Naive B cell (primary cell): ENCODE measurements around the gene FYN. TPM values are rescaled to one million over a fixed set of nuclear protein-coding genes. Genes with fewer than 3 reads are reported as not detected.

ENCODE experiments used
- ATAC-seq, 2 donors: fragments of 150-1000 bp; cut with Tn5 transposase; 2 replicates each; pipeline ENCODE4 v1.10.0; 2021; ENCODE audit warnings: low read depth in 2 of 2, mild to moderate bottlenecking in 2 of 2, moderate library complexity in 2 of 2
- DNase-seq: peaks from one replicate; pipeline ENCODE4 v3.0.0; 2022
- H3K27ac Mint-ChIP-seq, 6 donors: one replicate each; pipeline ENCODE4 v1.8.0; 2020 to 2022; ENCODE audit warnings: mild to moderate bottlenecking in 6 of 6, mixed read lengths in 6 of 6, moderate library complexity in 5 of 6, inconsistent platforms in 2 of 6
- H3K27me3 Mint-ChIP-seq, 3 donors: one replicate each; pipeline ENCODE4 v1.8.0; 2021 to 2022; ENCODE audit warnings: mixed read lengths in 3 of 3, mild to moderate bottlenecking in 1 of 3
- H3K36me3 Mint-ChIP-seq, 2 donors: one replicate each; pipeline ENCODE4 v1.8.0; 2020 to 2022; ENCODE audit warnings: mixed read lengths in 2 of 2, inconsistent platforms in 1 of 2, mild to moderate bottlenecking in 1 of 2
- H3K4me1 Mint-ChIP-seq, 3 donors: one replicate each; pipeline ENCODE4 v1.8.0; 2020 to 2022; ENCODE audit warnings: mixed read lengths in 3 of 3, inconsistent platforms in 1 of 3, mild to moderate bottlenecking in 1 of 3, moderate library complexity in 1 of 3
- H3K4me3 Mint-ChIP-seq, 8 donors: one replicate each; pipeline ENCODE4 v1.8.0; 2020 to 2022; ENCODE audit warnings: mild to moderate bottlenecking in 8 of 8, mixed read lengths in 8 of 8, moderate library complexity in 8 of 8, inconsistent platforms in 2 of 8
- H3K9me3 Mint-ChIP-seq, 7 donors: one replicate each; pipeline ENCODE4 v1.8.0; 2020 to 2022; ENCODE audit warnings: mixed read lengths in 7 of 7, mild to moderate bottlenecking in 5 of 7, inconsistent platforms in 2 of 7, moderate library complexity in 1 of 7
- polyA plus RNA-seq, 6 donors: library from polyadenylated mRNA; unstranded; fragments of 300-500 nt; fragmentation: Illumina TruSeq; gene quantifications; one replicate each; pipeline ENCODE4 v1.2.3, GENCODE V29; 2021; ENCODE audit warnings: low read depth in 6 of 6

FYN gene
- polyA plus RNA-seq, 6 donors from 2014 or later, result 53.1 to 94.5 (median 78.7) TPM

DNA sequence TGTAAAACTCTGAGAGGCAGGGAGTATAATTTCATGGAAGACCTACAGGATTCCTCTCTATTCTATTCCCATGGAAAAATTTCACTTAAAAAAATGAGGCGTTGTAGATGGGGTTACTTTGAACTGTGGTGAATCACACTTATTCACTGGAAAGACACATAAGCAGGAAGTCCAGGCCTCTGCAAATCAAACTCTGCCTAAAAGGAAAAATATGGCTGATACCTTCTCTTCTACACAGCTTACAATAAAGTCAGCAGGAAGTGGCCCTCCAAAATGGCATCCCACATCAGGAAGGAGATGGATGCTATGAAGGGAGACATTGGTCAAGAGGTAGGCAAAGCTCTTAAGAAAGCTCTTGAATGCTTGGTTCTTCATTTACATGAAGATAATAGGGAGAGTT lies 115.9 kb downstream of the FYN start:
- H3K4me1 Mint-ChIP-seq, result peaks cover 37 to 61% (median 59%) of the 10 kb centered on the region in 3 donors
- no peaks in the 10 kb centered on the region for H3K27me3 Mint-ChIP-seq
- H3K4me3 Mint-ChIP-seq, result no peak overlapping the region
- H3K9me3 Mint-ChIP-seq, result peaks cover 0 to 2% (median 0%) of the 10 kb centered on the region in 7 donors
- DNase-seq (no peak), ATAC-seq (no peak)
- peak overlapping the region in 3 of 6 donors; percentile 9 to 32 (median 28) for H3K27ac Mint-ChIP-seq
- peaks cover 16 to 31% of the 10 kb centered on the region in 2 donors for H3K36me3 Mint-ChIP-seq

DNA sequence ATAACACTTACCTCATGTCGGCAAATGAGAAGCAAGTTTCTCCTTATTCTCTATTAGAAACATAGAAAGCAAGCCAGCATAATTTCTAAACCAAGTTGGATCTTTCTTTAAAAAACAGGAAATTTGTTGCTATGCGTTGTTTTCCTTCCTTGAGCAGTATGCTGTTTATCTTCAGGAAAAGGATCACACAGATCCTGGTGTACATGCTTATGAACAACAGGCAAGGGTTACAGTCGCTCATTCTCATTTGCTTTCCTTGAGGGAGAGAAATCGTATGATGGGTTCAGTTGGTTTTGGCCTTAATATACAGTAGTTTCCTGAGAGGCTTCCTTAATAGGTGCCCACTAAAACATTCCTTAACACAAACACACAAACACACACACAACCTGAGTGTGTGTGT lies 118.8 kb downstream of the FYN start:
- ATAC-seq, result no peak
- Mint-ChIP-seq H3K36me3 (peaks cover 17 to 24% of the 10 kb centered on the region in 2 donors), H3K27ac (peak overlapping the region in 3 of 6 donors; percentile 26 to 53 (median 36)), H3K9me3 (peaks cover 0 to 4% (median 0%) of the 10 kb centered on the region in 7 donors), H3K4me3 (no peak overlapping the region), H3K27me3 (no peaks in the 10 kb centered on the region), H3K4me1 (peaks cover 44 to 61% (median 57%) of the 10 kb centered on the region in 3 donors)
- no peak for DNase-seq

DNA sequence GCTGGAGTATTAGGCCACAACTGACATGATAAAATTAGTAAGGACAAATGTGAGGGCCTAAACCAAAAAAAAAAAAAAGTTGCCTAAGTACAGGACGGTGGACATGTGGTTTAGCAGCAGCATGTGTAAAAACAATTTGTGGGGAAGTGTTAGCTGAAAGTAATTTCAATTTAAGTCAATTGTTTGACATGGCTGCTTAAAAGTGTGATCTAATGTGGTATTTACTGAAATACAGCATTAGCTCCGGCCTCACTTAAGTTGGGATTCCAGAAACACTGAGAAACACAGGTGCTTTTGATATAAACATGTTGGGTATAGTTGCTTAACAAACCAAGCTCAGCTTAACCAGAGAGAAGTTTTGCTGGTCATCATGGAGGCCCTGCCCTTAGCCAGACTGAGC lies 119.7 kb downstream of the FYN start:
- Mint-ChIP-seq H3K4me3 (peak overlapping the region in 2 of 8 donors; percentile 2 to 28), H3K4me1 (peaks cover 52 to 59% (median 55%) of the 10 kb centered on the region in 3 donors), H3K27me3 (no peaks in the 10 kb centered on the region), H3K36me3 (peaks cover 8 to 17% of the 10 kb centered on the region in 2 donors), H3K27ac (peak overlapping the region in 5 of 6 donors; percentile 49 to 95 (median 68)), H3K9me3 (peaks cover 0 to 4% (median 0%) of the 10 kb centered on the region in 7 donors)
- ATAC-seq (no peak), DNase-seq (no peak)

DNA sequence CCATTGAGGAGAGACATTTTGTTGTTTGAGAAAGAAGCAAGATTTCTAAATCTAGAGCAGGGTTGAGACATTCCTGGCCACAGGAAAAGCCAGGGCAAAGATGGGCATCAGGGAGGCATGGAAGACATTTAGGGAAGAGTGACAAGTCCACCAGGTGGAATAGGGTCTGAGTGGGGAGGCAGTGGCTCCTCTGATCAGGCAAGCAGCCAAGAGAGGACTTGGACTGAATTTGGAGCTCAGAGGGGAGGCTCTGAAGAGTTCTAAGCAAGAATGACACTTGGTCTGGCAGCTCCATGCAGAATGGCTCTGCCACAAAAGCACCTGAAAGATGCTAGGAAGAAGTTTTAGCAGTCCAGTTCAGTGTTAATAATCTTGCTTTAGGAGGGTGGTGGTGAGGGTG lies 120.8 kb downstream of the FYN start:
- H3K36me3 Mint-ChIP-seq, result peaks cover 8 to 9% of the 10 kb centered on the region in 2 donors
- ATAC-seq, result no peak

DNA sequence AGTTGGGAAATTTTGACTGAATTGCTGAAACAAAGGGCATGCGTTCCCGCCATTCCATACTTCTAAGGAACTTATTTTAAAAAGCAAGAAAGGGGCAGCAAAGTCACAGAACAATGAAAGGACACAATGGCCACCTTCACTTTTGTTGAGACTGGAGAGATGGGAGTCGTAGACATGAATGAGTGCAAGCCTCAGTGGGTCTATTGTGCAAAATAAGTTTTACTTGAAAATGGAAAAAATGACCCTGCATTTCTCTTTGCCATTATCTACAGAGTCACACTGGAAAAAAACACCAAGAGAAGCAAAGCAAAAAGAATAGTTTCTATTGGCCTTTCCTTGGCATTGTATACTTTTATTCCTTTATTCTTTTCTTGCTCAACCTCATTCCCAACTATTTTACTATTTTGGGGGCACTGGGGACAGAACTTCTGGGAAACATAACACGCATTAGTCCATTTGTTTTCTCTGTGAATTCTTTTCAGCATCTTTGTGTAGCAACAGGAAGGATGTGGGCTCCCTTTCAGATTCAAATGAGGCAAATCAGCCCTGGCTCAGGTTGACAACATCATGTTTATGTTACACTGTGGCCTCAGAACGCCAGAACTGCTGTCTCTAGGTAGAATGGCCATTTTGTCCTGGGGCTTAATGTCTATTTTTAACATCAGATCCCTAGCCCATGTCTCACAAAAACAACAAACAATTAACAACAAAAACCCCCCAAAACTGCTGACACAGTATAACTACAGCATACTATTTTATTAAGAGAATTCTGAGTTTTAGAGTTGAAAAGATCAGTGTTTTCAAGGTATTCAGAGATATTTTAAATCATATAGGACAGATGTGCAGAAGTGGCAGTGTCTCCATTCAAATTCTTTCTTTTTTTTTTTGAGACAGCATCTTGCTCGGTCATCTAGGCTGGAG lies 122.2 kb downstream of the FYN start:
- peak overlapping the region in 5 of 6 donors; percentile 79 to 95 (median 91) for H3K27ac Mint-ChIP-seq
- H3K9me3 Mint-ChIP-seq, result peaks cover 0 to 4% (median 0%) of the 10 kb centered on the region in 7 donors
- DNase-seq (peak; percentile 31), ATAC-seq (peak; percentile 66 to 67)
- H3K36me3 Mint-ChIP-seq, result peaks cover 8 to 9% of the 10 kb centered on the region in 2 donors
- peak overlapping the region; percentile 47 to 84 (median 64) for H3K4me3 Mint-ChIP-seq
- peaks cover 74 to 78% (median 78%) of the 10 kb centered on the region in 3 donors for H3K4me1 Mint-ChIP-seq
- no peaks in the 10 kb centered on the region for H3K27me3 Mint-ChIP-seq

More for the DNA sequence above, 120.8 kb downstream of the FYN start:
- Mint-ChIP-seq H3K27ac (peak overlapping the region in 5 of 6 donors; percentile 14 to 95 (median 90)), H3K27me3 (no peaks in the 10 kb centered on the region), H3K4me1 (peaks cover 63 to 69% (median 66%) of the 10 kb centered on the region in 3 donors), H3K4me3 (peak overlapping the region in 3 of 8 donors; percentile 14 to 63 (median 19)), H3K9me3 (peaks cover 0 to 4% (median 0%) of the 10 kb centered on the region in 7 donors)
- DNase-seq, result no peak

DNA sequence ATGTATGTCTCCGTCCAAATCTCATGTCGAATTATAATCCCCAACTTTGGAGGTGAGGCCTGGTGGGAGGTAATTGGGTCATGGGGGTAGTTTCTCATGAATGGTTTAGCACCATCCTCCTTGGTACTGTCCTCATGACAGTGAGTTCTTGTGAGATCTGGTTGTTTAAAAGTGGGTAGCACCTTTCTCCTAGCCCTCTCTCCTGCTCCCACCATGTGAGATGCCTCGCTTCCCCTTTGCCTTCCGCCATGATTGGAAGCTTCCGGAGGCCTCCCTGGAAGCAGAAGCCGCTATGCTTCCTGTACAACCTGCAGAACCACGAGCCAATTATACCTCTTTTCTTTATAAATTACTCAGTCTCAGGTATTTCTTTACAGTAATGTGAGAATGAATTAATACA lies 123.1 kb downstream of the FYN start:
- Mint-ChIP-seq H3K27ac (peak overlapping the region in 4 of 6 donors; percentile 48 to 95 (median 66)), H3K9me3 (peaks cover 0 to 4% (median 0%) of the 10 kb centered on the region in 7 donors), H3K4me1 (peaks cover 79 to 87% (median 82%) of the 10 kb centered on the region in 3 donors), H3K36me3 (peaks cover 8% of the 10 kb centered on the region in 2 donors), H3K27me3 (no peaks in the 10 kb centered on the region), H3K4me3 (peak overlapping the region in 5 of 8 donors; percentile 32 to 84 (median 74))
- ATAC-seq (no peak), DNase-seq (no peak)

DNA sequence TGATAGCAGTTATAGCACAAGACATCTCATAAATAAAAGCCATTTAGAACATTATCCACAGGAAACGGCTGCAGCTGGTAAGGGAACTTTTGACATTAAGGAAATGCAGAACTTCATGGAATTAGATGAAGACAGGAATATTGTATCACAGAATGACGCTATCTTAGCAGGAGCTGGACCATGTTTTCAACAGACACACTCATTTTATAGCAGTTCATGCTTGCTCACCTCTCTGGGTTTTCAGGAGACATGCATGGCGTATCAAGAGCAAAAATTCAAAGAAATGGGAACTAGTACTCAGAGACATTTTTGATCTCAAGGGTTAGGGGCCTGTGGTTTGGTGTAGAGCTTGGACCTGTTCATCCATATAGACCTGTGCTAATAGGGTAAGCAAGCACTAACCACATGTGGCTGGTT lies 125.0 kb downstream of the FYN start:
- H3K36me3 Mint-ChIP-seq, result peaks cover under 1 to 8% of the 10 kb centered on the region in 2 donors
- peak; percentile 96 for ATAC-seq
- peaks cover 72 to 77% (median 73%) of the 10 kb centered on the region in 3 donors for H3K4me1 Mint-ChIP-seq
- H3K9me3 Mint-ChIP-seq, result peaks cover 0 to 4% (median 0%) of the 10 kb centered on the region in 7 donors
- DNase-seq, result peak; percentile 73
- H3K27me3 Mint-ChIP-seq, result no peaks in the 10 kb centered on the region
- peak overlapping the region in 7 of 8 donors; percentile 1 to 73 (median 49) for H3K4me3 Mint-ChIP-seq
- H3K27ac Mint-ChIP-seq, result peak overlapping the region in 4 of 6 donors; percentile 36 to 62 (median 46)

DNA sequence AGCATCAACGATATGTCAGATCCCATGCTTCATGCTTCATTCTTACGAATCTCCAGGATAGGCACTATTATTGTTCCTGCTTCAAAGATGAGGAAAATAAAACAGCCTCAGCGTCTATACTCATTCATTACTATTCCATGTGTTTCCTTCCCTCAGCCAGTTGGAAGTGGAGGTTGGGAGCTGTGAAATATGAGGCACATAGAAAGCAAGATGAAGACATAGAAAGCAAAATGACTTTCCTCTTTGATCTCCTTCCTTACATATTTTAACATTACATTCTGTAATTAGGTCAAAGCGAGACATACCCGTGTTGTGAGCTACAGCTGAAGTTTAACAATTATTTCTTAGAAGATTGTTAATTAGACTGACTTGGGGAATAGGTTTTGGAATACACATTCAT lies 125.4 kb downstream of the FYN start:
- Mint-ChIP-seq H3K36me3 (peaks cover 0 to 8% of the 10 kb centered on the region in 2 donors), H3K4me1 (peaks cover 68 to 73% (median 69%) of the 10 kb centered on the region in 3 donors)

DNA sequence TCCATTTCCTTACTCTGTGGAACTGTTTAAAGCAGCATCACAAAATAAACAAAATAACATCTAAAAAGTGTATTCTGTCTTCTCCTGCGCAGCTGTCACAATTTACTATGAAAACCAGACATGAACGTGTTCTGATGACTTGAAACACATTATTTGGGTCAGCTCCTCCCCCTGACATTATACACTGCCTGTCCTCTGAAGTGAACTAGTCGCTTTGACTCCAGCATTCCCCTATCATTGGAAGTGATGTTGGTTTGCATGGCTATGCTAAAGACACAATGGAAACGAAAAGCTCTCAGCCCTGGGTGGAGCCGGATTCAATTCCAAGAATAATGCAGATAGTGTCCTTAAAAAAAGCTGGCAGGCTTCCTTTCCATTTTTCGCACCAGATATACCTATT lies 125.9 kb downstream of the FYN start:
- DNase-seq, result no peak
- ATAC-seq, result no peak
- Mint-ChIP-seq H3K27ac (peak overlapping the region in 1 of 6 donors; percentile 47), H3K4me3 (peak overlapping the region in 5 of 8 donors; percentile 10 to 73 (median 50)), H3K27me3 (no peaks in the 10 kb centered on the region), H3K4me1 (peaks cover 64 to 69% (median 64%) of the 10 kb centered on the region in 3 donors), H3K9me3 (peaks cover 0 to 3% (median 0%) of the 10 kb centered on the region in 7 donors), H3K36me3 (peaks cover 0 to 4% of the 10 kb centered on the region in 2 donors)

More for the DNA sequence above, 125.4 kb downstream of the FYN start:
- ATAC-seq (no peak), DNase-seq (no peak)
- Mint-ChIP-seq H3K4me3 (peak overlapping the region; percentile 1 to 73 (median 41)), H3K9me3 (peaks cover 0 to 4% (median 0%) of the 10 kb centered on the region in 7 donors), H3K27ac (peak overlapping the region in 4 of 6 donors; percentile 36 to 62 (median 46)), H3K27me3 (no peaks in the 10 kb centered on the region)

DNA sequence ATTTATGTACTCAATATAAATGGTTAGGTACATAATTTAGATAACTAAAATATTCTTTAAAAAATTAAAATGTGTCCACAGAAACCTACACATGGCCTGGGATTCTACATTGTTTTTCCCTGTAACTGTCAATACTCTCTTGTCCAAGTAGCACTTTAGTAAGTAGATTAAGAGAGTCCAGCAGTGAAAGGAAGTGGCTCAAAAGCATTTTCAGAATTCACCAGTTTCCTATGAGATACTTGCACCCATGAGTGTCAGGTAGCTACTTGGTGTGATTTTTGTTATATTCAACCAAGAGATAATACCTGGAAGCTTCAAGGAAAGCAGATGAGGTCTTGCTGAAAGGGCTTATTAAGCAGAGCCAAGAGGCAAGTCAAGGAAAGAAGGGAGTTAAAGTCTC lies 126.3 kb downstream of the FYN start:
- Mint-ChIP-seq H3K4me3 (no peak overlapping the region), H3K4me1 (peaks cover 60 to 67% (median 60%) of the 10 kb centered on the region in 3 donors), H3K9me3 (no peaks in the 10 kb centered on the region), H3K27ac (no peak overlapping the region), H3K36me3 (peaks cover 0 to under 1% of the 10 kb centered on the region in 2 donors), H3K27me3 (no peaks in the 10 kb centered on the region)
- no peak for DNase-seq
- no peak for ATAC-seq

DNA sequence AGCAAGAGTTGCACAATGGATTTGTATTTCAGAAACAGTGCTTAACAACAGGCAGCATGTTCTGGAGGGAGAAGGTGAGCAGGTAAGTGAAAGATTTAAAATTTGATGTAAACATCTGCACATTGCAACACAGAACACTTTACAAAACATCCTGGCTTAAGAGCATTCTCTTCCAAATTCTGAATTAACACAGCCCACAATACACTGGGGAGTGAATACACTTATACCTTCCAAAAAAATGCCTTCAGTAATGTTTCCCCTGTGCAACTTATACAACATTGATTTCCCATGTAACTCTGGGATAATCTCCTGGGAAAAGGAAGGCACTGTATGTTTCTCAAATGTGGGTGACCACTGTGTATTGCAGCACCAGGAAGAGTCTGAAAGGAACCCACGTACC lies 127.6 kb downstream of the FYN start:
- Mint-ChIP-seq H3K27me3 (no peaks in the 10 kb centered on the region), H3K4me1 (peaks cover 50 to 63% (median 54%) of the 10 kb centered on the region in 3 donors), H3K36me3 (no peaks in the 10 kb centered on the region), H3K4me3 (peak overlapping the region in 1 of 8 donors; percentile 56), H3K27ac (peak overlapping the region in 2 of 6 donors; percentile 41 to 70), H3K9me3 (no peaks in the 10 kb centered on the region)
- ATAC-seq, result no peak
- DNase-seq, result no peak

DNA sequence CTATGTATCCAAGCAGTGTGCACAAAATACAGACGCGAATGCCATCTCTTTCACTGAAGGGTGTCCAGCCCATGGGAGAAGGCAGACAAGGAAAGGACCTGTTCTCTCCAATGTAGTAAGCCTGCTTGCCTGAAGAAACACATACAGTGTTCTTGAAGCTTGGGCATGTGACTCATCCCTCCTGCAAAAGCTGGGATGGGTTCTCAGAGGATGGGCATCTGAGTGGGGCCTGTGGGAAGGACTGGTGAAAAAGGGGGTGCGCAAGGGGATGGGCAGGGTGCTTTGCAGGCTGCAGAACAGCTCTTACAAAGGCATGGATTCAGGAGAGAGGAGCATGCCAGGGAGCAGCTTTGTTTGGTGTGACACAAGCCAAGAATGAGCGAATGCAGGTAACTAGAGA lies 128.1 kb downstream of the FYN start:
- H3K9me3 Mint-ChIP-seq, result no peaks in the 10 kb centered on the region
- H3K36me3 Mint-ChIP-seq, result no peaks in the 10 kb centered on the region
- peak overlapping the region in 1 of 6 donors; percentile 41 for H3K27ac Mint-ChIP-seq
- DNase-seq (no peak), ATAC-seq (no peak)
- H3K4me1 Mint-ChIP-seq, result peaks cover 50 to 63% (median 54%) of the 10 kb centered on the region in 3 donors
- no peaks in the 10 kb centered on the region for H3K27me3 Mint-ChIP-seq
- H3K4me3 Mint-ChIP-seq, result no peak overlapping the region
